ENCODE measurements around the gene KLHDC9.

DNA sequence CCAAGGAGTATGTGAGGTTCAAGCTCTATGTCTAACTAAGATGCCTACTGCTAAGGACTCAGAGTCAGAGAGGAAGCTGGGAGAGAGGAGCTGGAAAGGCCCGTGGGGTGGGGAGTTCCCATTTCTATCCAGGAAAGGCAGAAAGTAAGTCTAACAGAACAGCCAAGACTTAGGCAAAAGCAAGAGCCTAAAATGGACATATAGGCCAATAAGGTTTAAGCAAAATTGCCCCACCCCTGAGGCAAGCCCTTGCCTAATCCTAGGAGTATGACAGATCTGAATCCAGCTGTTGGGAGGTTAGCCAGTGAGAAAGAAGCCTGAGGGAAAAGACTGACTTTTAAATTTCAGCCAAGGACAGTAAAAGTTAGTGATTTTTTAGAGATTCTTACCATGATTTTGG is 1.6 kb upstream of the KLHDC9 start:
- TF ChIP-seq YY1 (IDR thresholded peaks at IDR 0.05; ENCODE audit: low read depth, low read length) (no peak), ZNF274 (IDR thresholded peaks at IDR 0.05; ENCODE audit: borderline replicate concordance, extremely low read depth, low read length) (no peak), MAFK (IDR thresholded peaks at IDR 0.05; ENCODE audit: low read depth, low read length) (no peak), POLR2A (IDR thresholded peaks at IDR 0.05; ENCODE audit: control extremely low read depth in 1 of 2, low read depth in 2 of 2, low read length in 2 of 2) (no peak)
- TF ChIP-seq, protein P1, sequence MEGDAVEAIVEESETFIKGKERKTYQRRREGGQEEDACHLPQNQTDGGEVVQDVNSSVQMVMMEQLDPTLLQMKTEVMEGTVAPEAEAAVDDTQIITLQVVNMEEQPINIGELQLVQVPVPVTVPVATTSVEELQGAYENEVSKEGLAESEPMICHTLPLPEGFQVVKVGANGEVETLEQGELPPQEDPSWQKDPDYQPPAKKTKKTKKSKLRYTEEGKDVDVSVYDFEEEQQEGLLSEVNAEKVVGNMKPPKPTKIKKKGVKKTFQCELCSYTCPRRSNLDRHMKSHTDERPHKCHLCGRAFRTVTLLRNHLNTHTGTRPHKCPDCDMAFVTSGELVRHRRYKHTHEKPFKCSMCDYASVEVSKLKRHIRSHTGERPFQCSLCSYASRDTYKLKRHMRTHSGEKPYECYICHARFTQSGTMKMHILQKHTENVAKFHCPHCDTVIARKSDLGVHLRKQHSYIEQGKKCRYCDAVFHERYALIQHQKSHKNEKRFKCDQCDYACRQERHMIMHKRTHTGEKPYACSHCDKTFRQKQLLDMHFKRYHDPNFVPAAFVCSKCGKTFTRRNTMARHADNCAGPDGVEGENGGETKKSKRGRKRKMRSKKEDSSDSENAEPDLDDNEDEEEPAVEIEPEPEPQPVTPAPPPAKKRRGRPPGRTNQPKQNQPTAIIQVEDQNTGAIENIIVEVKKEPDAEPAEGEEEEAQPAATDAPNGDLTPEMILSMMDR (IDR thresholded peaks at IDR 0.05; ENCODE audit: control extremely low read depth in 1 of 3, insufficient read depth in 1 of 3, low read depth in 1 of 3, low read length in 3 of 3): no peak
